ENCODE measurements around the gene CTNNB1. TPM values are rescaled to one million over a fixed set of nuclear protein-coding genes. Genes with fewer than 3 reads are reported as not detected.

CTNNB1 gene
- total RNA-seq, 1 experiment from 2014 or later, result 186 TPM

- in situ Hi-C loops (cut with HindIII; ENCODE audit: low pct_unique_long_range_greater_than_20kb, low sequenced_read_pairs) (no loop called here), intact Hi-C loops (cut with micrococcal nuclease; ENCODE audit: unreplicated experiment) (no loop called here)
- no TSS peak for BruUV-seq (replicated peaks)
- H3K9me3 ChIP-seq (ENCODE audit: control insufficient read depth, insufficient read depth, low read depth, low read length), result no peaks in the 10 kb centered on the region
- POLR2A ChIA-PET, result no interaction called here
- no peak for DNase-seq (ENCODE audit: low read depth, low spot score)
- CTCF ChIA-PET, result no interaction called here
- no peak overlapping the region for H3K27ac ChIP-seq (ENCODE audit: low read length)
- peaks cover 3% of the 10 kb centered on the region for H3K27me3 ChIP-seq (ENCODE audit: control insufficient read depth, insufficient read depth, low read length)
- no peaks in the 10 kb centered on the region for H3K4me1 ChIP-seq (ENCODE audit: control insufficient read depth, insufficient read depth, low read length)
- no peak overlapping the region for H3K4me3 ChIP-seq (ENCODE audit: low read depth in 2 of 2, low read length in 2 of 2)
- ATAC-seq, result no peak
- no peaks in the 10 kb centered on the region for H3K36me3 ChIP-seq (ENCODE audit: control insufficient read depth, insufficient read depth, low read length)
- TF ChIP-seq POLR2AphosphoS5 (IDR thresholded peaks at IDR 0.05; ENCODE audit: low read depth, low read length) (no peak), CTCF (IDR thresholded peaks at IDR 0.05) (no peak), REST (IDR thresholded peaks at IDR 0.05; ENCODE audit: insufficient read depth in 1 of 2, low read depth in 2 of 2, low read length in 1 of 2) (no peak), SIN3A (IDR thresholded peaks at IDR 0.05; ENCODE audit: borderline replicate concordance, insufficient read depth, low read depth, low read length) (no peak), TCF7L2 (IDR thresholded peaks at IDR 0.05; ENCODE audit: low read depth, low read length) (no peak)
Observed at GRCh38 chr3:41167722-41168497, 31.4 kb upstream of the CTNNB1 start.

- Histone ChIP-seq H3K9me3 (ENCODE audit: control insufficient read depth, insufficient read depth, low read depth, low read length) (no peaks in the 10 kb centered on the region), H3K27ac (ENCODE audit: low read length) (no peak overlapping the region), H3K4me3 (ENCODE audit: low read depth in 2 of 2, low read length in 2 of 2) (no peak overlapping the region), H3K36me3 (ENCODE audit: control insufficient read depth, insufficient read depth, low read length) (no peaks in the 10 kb centered on the region), H3K27me3 (ENCODE audit: control insufficient read depth, insufficient read depth, low read length) (peaks cover 3% of the 10 kb centered on the region), H3K4me1 (ENCODE audit: control insufficient read depth, insufficient read depth, low read length) (no peaks in the 10 kb centered on the region)
- no TSS peak for BruUV-seq (replicated peaks)
- ChIA-PET CTCF (no interaction called here), POLR2A (interaction anchor here (0.6 kb wide), 1 partner anchor 218 kb away, joined by 4 read pairs; no protein-coding TSS in a partner anchor)
- ATAC-seq (no peak), DNase-seq (ENCODE audit: low read depth, low spot score) (no peak)
- TF ChIP-seq SIN3A (IDR thresholded peaks at IDR 0.05; ENCODE audit: borderline replicate concordance, insufficient read depth, low read depth, low read length) (no peak), TCF7L2 (IDR thresholded peaks at IDR 0.05; ENCODE audit: low read depth, low read length) (no peak), POLR2AphosphoS5 (IDR thresholded peaks at IDR 0.05; ENCODE audit: low read depth, low read length) (no peak), CTCF (IDR thresholded peaks at IDR 0.05) (no peak), REST (IDR thresholded peaks at IDR 0.05; ENCODE audit: insufficient read depth in 1 of 2, low read depth in 2 of 2, low read length in 1 of 2) (no peak)
- in situ Hi-C loops (cut with HindIII; ENCODE audit: low pct_unique_long_range_greater_than_20kb, low sequenced_read_pairs) (no loop called here), intact Hi-C loops (cut with micrococcal nuclease; ENCODE audit: unreplicated experiment) (no loop called here)
Observed at GRCh38 chr3:41169023-41169422, 30.3 kb upstream of the CTNNB1 start.
